Tibial nerve (tissue), 4 donors: ENCODE measurements around the gene RAB10.
"Not testable (repeated sequence)": the region's sequence is repeated elsewhere in the genome, so short reads cannot be mapped to it uniquely, and the experiment has no call there.

Experiments
- CTCF ChIP-seq, 5 experiments: fragments of 200-600 bp in 3 of 5; fragments of 450-650 bp in 2 of 5; sonication (generic) in 3 of 5; IDR thresholded peaks; one replicate each; pipeline ENCODE4 v1.5.1; 2016 to 2019; ENCODE audit warnings: antibody characterized with exemption in 5 of 5, mild to moderate bottlenecking in 3 of 5, moderate library complexity in 2 of 5
- EP300 ChIP-seq, 2 donors: sonication (generic); formaldehyde crosslinking; IDR thresholded peaks; one replicate each; pipeline ENCODE4 v1.6.1; 2017; ENCODE audit warnings: antibody characterized with exemption in 2 of 2, mild to moderate bottlenecking in 1 of 2
- POLR2A ChIP-seq, 2 donors: fragments of 450-650 bp; IDR thresholded peaks; one replicate each; pipeline ENCODE4 v1.6.1; 2017; ENCODE audit warnings: antibody characterized with exemption in 2 of 2, mild to moderate bottlenecking in 2 of 2, moderate library complexity in 2 of 2

DNA sequence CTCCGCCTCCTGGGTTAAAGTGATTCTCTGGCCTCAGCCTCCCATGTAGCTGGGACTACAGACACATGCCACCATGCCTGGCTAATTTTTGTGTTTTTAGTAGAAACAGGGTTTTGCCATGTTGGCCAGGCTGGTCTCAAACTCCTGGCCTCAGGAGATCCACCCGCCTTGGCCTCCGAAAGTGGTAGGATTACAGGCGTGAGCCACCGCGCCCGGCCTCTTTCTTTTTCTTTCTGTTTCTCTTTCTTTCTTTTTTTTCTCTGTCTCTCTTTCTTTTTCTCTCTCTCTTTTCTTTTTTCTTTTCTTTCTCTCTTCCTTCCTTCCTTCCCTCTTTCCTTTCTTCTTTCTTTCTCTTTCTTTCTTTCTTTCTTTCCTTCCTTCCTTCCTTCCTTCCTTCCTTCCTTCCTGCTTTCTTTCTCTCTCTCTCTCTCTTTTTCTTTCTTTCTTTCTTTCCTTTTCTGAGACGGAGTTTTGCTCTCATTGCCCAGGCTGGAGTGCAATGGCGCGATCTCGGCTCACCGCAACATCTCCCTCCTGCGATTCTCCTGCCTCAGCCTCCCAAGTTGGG lies 35.0 kb upstream of the RAB10 start:
- not testable (repeated sequence) for TF ChIP-seq CTCF, POLR2A, EP300 (IDR thresholded peaks at IDR 0.05)
